ENCODE measurements around the gene NAA10.

GRCh38 chrX:153952373-153953026 lies 17.7 kb upstream of the NAA10 start:
- TF ChIP-seq CTCF (IDR thresholded peaks at IDR 0.05) (no peak), POLR2A (IDR thresholded peaks at IDR 0.05) (no peak)
